ENCODE measurements around the gene SLC38A8.
A peak's percentile ranks its signal among the peaks of the same experiment; 100 is the strongest.

Gene SLC38A8

GRCh38 chr16:84086341-84086740 lies 43.7 kb upstream of the SLC38A8 start:
- no peak overlapping the region for H3K4me3 ChIP-seq (ENCODE audit: low read length)

GRCh38 chr16:84085773-84086172 lies 43.2 kb upstream of the SLC38A8 start:
- H3K4me3 ChIP-seq (ENCODE audit: low read length) = no peak overlapping the region
- no peak for TF ChIP-seq CTCF (conservative IDR thresholded peaks at IDR 0.05; ENCODE audit: low read length)
- DNase-seq (ENCODE audit: low read depth) = no peak

More at GRCh38 chr16:84086341-84086740, 43.7 kb upstream of the SLC38A8 start:
- DNase-seq (ENCODE audit: low read depth) = no peak
- TF ChIP-seq CTCF (conservative IDR thresholded peaks at IDR 0.05; ENCODE audit: low read length) = no peak

GRCh38 chr16:84085271-84085667 lies 42.7 kb upstream of the SLC38A8 start:
- no peak for DNase-seq (ENCODE audit: low read depth)
- no peak for TF ChIP-seq CTCF (conservative IDR thresholded peaks at IDR 0.05; ENCODE audit: low read length)
- no peak overlapping the region for H3K4me3 ChIP-seq (ENCODE audit: low read length)

GRCh38 chr16:84084570-84085270 lies 42.1 kb upstream of the SLC38A8 start:
- TF ChIP-seq CTCF (conservative IDR thresholded peaks at IDR 0.05; ENCODE audit: low read length) = peak; percentile 71
- peak; percentile 52 for DNase-seq (ENCODE audit: low read depth)
- no peak overlapping the region for H3K4me3 ChIP-seq (ENCODE audit: low read length)

- no peak overlapping the region for H3K4me3 ChIP-seq (ENCODE audit: low read length)
- no peak for TF ChIP-seq CTCF (conservative IDR thresholded peaks at IDR 0.05; ENCODE audit: low read length)
- no peak for DNase-seq (ENCODE audit: low read depth)
Observed at GRCh38 chr16:84082835-84083569, 40.4 kb upstream of the SLC38A8 start.

- no peak for TF ChIP-seq CTCF (conservative IDR thresholded peaks at IDR 0.05; ENCODE audit: low read length)
- DNase-seq (ENCODE audit: low read depth) = no peak
- H3K4me3 ChIP-seq (ENCODE audit: low read length) = no peak overlapping the region
Observed at GRCh38 chr16:84082110-84082509, 39.5 kb upstream of the SLC38A8 start.

Measured in AG10803 (cell line).